SK-N-SH treated with all-trans-retinoic acid at 6 μM for 48 hours (cell line): ENCODE data around the gene KL.

Experiments
- SNAI2 ChIP-seq: fragments of 250-450 bp; sonication (Bioruptor Pico); IDR thresholded peaks from 2 replicates; pipeline ENCODE4 v1.5.0; 2020; ENCODE audit warnings: mild to moderate bottlenecking, moderate library complexity
- ZNF70 ChIP-seq: fragments of 450-650 bp; formaldehyde crosslinking; IDR thresholded peaks from 2 replicates; pipeline ENCODE4 v1.5.0; 2020; ENCODE audit warnings: mild to moderate bottlenecking, moderate library complexity
- TF ChIP-seq, protein P1 (sequence below): fragments of 250-450 bp; sonication (Bioruptor Pico); IDR thresholded peaks from 2 replicates; pipeline ENCODE4 v1.8.0; 2020; ENCODE audit warnings: mild to moderate bottlenecking, moderate library complexity, borderline replicate concordance
- TF ChIP-seq, protein P2 (sequence below): fragments of 250-450 bp; sonication (Bioruptor Pico); IDR thresholded peaks from 2 replicates; pipeline ENCODE4 v1.5.1; 2021; ENCODE audit warnings: mild to moderate bottlenecking, moderate library complexity

DNA sequence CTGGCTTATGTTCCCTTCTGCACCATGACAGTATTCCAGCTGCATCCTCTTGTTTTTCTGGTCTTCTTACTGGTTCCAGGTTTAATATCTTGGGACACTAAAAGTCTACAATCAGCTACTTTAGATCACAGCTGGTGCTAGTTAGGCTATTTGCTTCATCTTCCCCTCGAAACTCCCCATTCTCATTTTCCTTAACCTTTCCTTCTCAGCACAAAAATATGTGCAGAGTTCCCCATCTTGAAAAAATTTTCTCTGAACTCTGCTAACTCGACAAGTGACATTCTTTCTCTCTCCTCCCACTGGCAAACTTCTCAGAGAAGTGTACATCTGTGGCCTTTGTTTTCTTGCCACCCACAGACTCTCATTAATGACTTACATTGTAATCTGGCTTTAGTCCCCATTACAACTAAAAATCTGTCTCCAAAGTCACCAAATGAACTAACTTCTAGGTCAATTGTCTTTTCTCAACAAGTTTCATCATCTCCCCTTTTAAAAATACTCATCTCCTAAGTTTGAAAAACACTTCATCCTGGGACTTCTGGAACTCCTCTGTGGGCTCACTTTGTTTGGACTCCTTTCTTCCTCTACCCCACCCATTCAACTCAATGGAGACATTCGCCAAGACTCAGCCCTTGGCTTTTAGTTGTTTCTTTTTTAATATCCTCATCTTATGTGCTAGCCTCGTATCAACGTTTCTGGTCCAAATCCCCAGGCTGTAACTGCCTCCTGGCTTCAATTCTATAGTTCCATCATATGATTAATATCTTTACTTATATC is 7.1 kb upstream of the KL start:
- TF ChIP-seq, protein P1, sequence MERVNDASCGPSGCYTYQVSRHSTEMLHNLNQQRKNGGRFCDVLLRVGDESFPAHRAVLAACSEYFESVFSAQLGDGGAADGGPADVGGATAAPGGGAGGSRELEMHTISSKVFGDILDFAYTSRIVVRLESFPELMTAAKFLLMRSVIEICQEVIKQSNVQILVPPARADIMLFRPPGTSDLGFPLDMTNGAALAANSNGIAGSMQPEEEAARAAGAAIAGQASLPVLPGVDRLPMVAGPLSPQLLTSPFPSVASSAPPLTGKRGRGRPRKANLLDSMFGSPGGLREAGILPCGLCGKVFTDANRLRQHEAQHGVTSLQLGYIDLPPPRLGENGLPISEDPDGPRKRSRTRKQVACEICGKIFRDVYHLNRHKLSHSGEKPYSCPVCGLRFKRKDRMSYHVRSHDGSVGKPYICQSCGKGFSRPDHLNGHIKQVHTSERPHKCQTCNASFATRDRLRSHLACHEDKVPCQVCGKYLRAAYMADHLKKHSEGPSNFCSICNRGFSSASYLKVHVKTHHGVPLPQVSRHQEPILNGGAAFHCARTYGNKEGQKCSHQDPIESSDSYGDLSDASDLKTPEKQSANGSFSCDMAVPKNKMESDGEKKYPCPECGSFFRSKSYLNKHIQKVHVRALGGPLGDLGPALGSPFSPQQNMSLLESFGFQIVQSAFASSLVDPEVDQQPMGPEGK (CRISPR knock-in tag): no peak
- TF ChIP-seq, protein P2, sequence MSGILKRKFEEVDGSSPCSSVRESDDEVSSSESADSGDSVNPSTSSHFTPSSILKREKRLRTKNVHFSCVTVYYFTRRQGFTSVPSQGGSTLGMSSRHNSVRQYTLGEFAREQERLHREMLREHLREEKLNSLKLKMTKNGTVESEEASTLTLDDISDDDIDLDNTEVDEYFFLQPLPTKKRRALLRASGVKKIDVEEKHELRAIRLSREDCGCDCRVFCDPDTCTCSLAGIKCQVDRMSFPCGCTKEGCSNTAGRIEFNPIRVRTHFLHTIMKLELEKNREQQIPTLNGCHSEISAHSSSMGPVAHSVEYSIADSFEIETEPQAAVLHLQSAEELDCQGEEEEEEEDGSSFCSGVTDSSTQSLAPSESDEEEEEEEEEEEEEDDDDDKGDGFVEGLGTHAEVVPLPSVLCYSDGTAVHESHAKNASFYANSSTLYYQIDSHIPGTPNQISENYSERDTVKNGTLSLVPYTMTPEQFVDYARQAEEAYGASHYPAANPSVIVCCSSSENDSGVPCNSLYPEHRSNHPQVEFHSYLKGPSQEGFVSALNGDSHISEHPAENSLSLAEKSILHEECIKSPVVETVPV: no peak
- no peak for TF ChIP-seq SNAI2 (CRISPR knock-in tag)
- TF ChIP-seq ZNF70 (CRISPR knock-in tag): no peak
